Activated CD8-positive, alpha-beta memory T cell treated with anti-CD3 and anti-CD28 coated beads for 24 hours (primary cell): ENCODE measurements around the gene IRF8.

Experiments
- DNase-seq: peaks from one replicate; pipeline ENCODE4 v3.0.0-alpha.2; 2020

Gene IRF8

GRCh38 chr16:85963753-85964285 is 64.9 kb downstream of the IRF8 start:
- no peak for DNase-seq

GRCh38 chr16:85965125-85965524 is 66.2 kb downstream of the IRF8 start:
- no peak for DNase-seq

GRCh38 chr16:85967111-85967510 is 68.1 kb downstream of the IRF8 start:
- no peak for DNase-seq

GRCh38 chr16:85968041-85968920 is 69.3 kb downstream of the IRF8 start:
- DNase-seq: no peak

GRCh38 chr16:85969159-85969558 is 70.2 kb downstream of the IRF8 start:
- DNase-seq: no peak

GRCh38 chr16:85969591-85969990 is 70.6 kb downstream of the IRF8 start:
- DNase-seq: no peak

- no peak for DNase-seq
Measured at GRCh38 chr16:85970016-85970733, 71.2 kb downstream of the IRF8 start.

- DNase-seq: no peak
Measured at GRCh38 chr16:85970738-85971137, 71.8 kb downstream of the IRF8 start.
